ENCODE data around the gene FOXR1.
A peak's percentile ranks its signal among the peaks of the same experiment; 100 is the strongest.
"Not testable (repeated sequence)": the region's sequence is repeated elsewhere in the genome, so short reads cannot be mapped to it uniquely, and the experiment has no call there.

FOXR1 gene

DNA sequence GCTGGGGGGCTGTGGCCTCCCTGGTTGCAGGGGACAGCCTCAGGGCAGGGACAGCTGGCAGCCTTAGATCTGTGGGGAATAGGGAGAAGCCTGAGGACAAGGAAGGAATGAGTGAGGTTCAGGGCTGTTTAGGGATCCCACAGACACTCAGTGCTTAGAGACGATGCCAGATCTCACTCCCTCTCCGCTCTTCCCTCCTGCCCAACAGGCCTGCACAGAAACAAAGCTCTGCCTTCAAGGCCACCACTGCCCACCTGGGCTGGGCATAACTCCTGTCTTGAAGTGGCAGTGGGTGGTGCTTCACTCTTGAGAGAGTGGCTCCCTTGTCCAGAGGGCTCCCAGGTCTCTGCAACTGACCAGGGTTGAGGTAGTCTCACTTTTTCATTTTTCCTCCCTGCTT lies 13.3 kb downstream of the FOXR1 start:
- Histone ChIP-seq H3K27me3 (ENCODE audit: control insufficient read depth in 3 of 3, insufficient read depth in 3 of 3, low read depth in 1 of 3, low read length in 3 of 3) (peaks cover 0 to 13% (median 0%) of the 10 kb centered on the region in 3 experiments), H4K91ac (ENCODE audit: low read depth, low read length, poor library complexity) (no peak overlapping the region), H2AFZ (ENCODE audit: low read length) (no peak overlapping the region), H2BK15ac (ENCODE audit: low read length) (no peak overlapping the region), H2BK5ac (ENCODE audit: low read length) (no peak overlapping the region), H3K23ac (ENCODE audit: low read depth, low read length, poor library complexity) (no peak overlapping the region), H3K9ac (ENCODE audit: low read depth, low read length, poor library complexity) (no peak overlapping the region), H3K14ac (ENCODE audit: low read length) (no peak overlapping the region), H2BK120ac (ENCODE audit: low read depth, low read length) (no peak overlapping the region), H3K27ac (replicated peaks; ENCODE audit: low read length) (no peak overlapping the region), H2BK12ac (ENCODE audit: low read length) (no peak overlapping the region), H2AK5ac (ENCODE audit: low read depth, low read length) (no peak overlapping the region), H3K79me1 (ENCODE audit: low read depth, low read length) (no peaks in the 10 kb centered on the region), H4K8ac (ENCODE audit: low read depth, low read length) (no peak overlapping the region), H3K4ac (ENCODE audit: low read length) (no peak overlapping the region), H3K9me3 (replicated peaks in 1 of 2; ENCODE audit: control insufficient read depth in 2 of 2, insufficient read depth in 1 of 2, low read depth in 1 of 2, low read length in 2 of 2) (no peaks in the 10 kb centered on the region), H3K36me3 (replicated peaks in 1 of 2; ENCODE audit: control insufficient read depth in 2 of 2, insufficient read depth in 2 of 2, low read length in 2 of 2) (no peaks in the 10 kb centered on the region), H3K4me3 (ENCODE audit: low read length in 2 of 2) (no peak overlapping the region), H3K4me2 (ENCODE audit: insufficient read depth, low read length, poor library complexity, severe bottlenecking) (no peak overlapping the region), H3K4me1 (ENCODE audit: control insufficient read depth in 2 of 2, insufficient read depth in 1 of 2, low read depth in 1 of 2, low read length in 2 of 2) (peaks cover 2% of the 10 kb centered on the region in 2 donors), H3K18ac (ENCODE audit: low read length) (peak overlapping the region; percentile 87)
- no CpG with 5 or more reads among the region's 2 CpGs for WGBS, 2 donors (ENCODE audit: extremely low coverage in 2 of 2, insufficient read length in 2 of 2, insufficient replicate concordance in 1 of 2)
- DNase-seq (ENCODE audit: low spot score), result no peak

DNA sequence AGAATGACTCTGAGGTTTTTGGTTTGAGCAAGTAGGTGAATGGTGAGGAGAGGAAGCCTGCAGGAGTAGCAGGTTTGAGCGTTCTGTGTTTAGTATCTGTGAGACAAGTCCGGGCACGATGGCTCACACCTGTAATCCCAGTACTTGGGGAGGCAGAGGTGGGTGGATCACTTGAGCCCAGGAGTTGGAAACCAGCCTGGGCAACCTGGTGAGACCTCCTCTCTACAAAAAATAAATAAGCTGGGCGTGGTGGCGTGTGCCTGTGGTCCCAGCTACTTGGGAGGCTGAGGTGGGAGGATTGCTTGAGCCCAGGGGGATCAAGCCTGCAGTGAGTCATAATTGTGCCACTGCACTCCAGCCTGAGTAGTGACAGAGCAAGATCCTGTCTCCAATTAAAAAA lies 16.7 kb downstream of the FOXR1 start:
- H3K4me3 ChIP-seq (ENCODE audit: low read length in 2 of 2), result no peak overlapping the region

DNA sequence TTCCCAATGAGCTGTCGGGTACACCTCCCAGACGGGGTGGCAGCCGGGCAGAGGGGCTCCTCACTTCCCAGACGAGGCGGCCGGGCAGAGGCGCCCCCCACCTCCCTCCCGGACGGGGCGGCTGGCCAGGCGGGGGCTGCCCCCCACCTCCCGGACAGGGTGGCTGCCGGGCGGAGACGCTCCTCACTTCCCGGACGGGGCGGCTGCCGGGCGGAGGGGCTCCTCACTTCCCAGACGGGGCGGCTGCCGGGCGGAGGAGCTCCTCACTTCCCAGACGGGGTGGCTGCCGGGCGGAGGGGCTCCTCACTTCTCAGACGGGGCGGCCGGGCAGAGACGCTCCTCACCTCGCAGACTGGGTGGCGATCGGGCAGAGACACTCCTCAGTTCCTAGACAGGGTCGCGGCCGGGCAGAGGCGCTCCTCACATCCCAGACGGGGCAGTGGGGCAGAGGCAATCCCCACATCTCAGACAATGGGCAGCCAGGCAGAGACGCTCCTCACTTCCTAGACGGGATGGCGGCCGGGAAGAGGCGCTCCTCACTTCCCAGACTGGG lies 20.0 kb downstream of the FOXR1 start:
- WGBS, 2 donors (ENCODE audit: extremely low coverage in 2 of 2, insufficient read length in 2 of 2, insufficient replicate concordance in 1 of 2), result no CpG with 5 or more reads among the region's 44 CpGs
- H3K9ac ChIP-seq (ENCODE audit: low read depth, low read length, poor library complexity); H3K4me1 ChIP-seq (ENCODE audit: control insufficient read depth in 2 of 2, insufficient read depth in 1 of 2, low read depth in 1 of 2, low read length in 2 of 2); H2BK5ac ChIP-seq (ENCODE audit: low read length); H4K91ac ChIP-seq (ENCODE audit: low read depth, low read length, poor library complexity); H2BK120ac ChIP-seq (ENCODE audit: low read depth, low read length); H3K14ac ChIP-seq (ENCODE audit: low read length); H2AFZ ChIP-seq (ENCODE audit: low read length); H3K18ac ChIP-seq (ENCODE audit: low read length); H2BK12ac ChIP-seq (ENCODE audit: low read length); H3K79me1 ChIP-seq (ENCODE audit: low read depth, low read length); H4K8ac ChIP-seq (ENCODE audit: low read depth, low read length); H2BK15ac ChIP-seq (ENCODE audit: low read length); H3K36me3 ChIP-seq (replicated peaks in 1 of 2; ENCODE audit: control insufficient read depth in 2 of 2, insufficient read depth in 2 of 2, low read length in 2 of 2); H3K27ac ChIP-seq (replicated peaks; ENCODE audit: low read length); H2AK5ac ChIP-seq (ENCODE audit: low read depth, low read length); DNase-seq (ENCODE audit: low spot score); H3K4me3 ChIP-seq (ENCODE audit: low read length in 2 of 2); H3K9me3 ChIP-seq (replicated peaks in 1 of 2; ENCODE audit: control insufficient read depth in 2 of 2, insufficient read depth in 1 of 2, low read depth in 1 of 2, low read length in 2 of 2); H3K27me3 ChIP-seq (ENCODE audit: control insufficient read depth in 3 of 3, insufficient read depth in 3 of 3, low read depth in 1 of 3, low read length in 3 of 3); H3K23ac ChIP-seq (ENCODE audit: low read depth, low read length, poor library complexity); H3K4ac ChIP-seq (ENCODE audit: low read length); H3K4me2 ChIP-seq (ENCODE audit: insufficient read depth, low read length, poor library complexity, severe bottlenecking): not testable (repeated sequence)

More for the DNA sequence above, 16.7 kb downstream of the FOXR1 start:
- Histone ChIP-seq H3K18ac (ENCODE audit: low read length) (no peak overlapping the region), H3K36me3 (replicated peaks in 1 of 2; ENCODE audit: control insufficient read depth in 2 of 2, insufficient read depth in 2 of 2, low read length in 2 of 2) (no peaks in the 10 kb centered on the region), H4K8ac (ENCODE audit: low read depth, low read length) (no peak overlapping the region), H2BK120ac (ENCODE audit: low read depth, low read length) (no peak overlapping the region), H2AFZ (ENCODE audit: low read length) (no peak overlapping the region), H2BK5ac (ENCODE audit: low read length) (no peak overlapping the region), H3K4me1 (ENCODE audit: control insufficient read depth in 2 of 2, insufficient read depth in 1 of 2, low read depth in 1 of 2, low read length in 2 of 2) (no peaks in the 10 kb centered on the region), H3K27ac (replicated peaks; ENCODE audit: low read length) (no peak overlapping the region), H3K4ac (ENCODE audit: low read length) (no peak overlapping the region), H2BK12ac (ENCODE audit: low read length) (no peak overlapping the region), H2BK15ac (ENCODE audit: low read length) (no peak overlapping the region), H3K4me2 (ENCODE audit: insufficient read depth, low read length, poor library complexity, severe bottlenecking) (no peak overlapping the region), H3K14ac (ENCODE audit: low read length) (no peak overlapping the region), H3K9me3 (replicated peaks in 1 of 2; ENCODE audit: control insufficient read depth in 2 of 2, insufficient read depth in 1 of 2, low read depth in 1 of 2, low read length in 2 of 2) (peaks cover 0 to 2% of the 10 kb centered on the region in 2 donors), H2AK5ac (ENCODE audit: low read depth, low read length) (no peak overlapping the region), H3K23ac (ENCODE audit: low read depth, low read length, poor library complexity) (no peak overlapping the region), H4K91ac (ENCODE audit: low read depth, low read length, poor library complexity) (no peak overlapping the region), H3K27me3 (ENCODE audit: control insufficient read depth in 3 of 3, insufficient read depth in 3 of 3, low read depth in 1 of 3, low read length in 3 of 3) (no peaks in the 10 kb centered on the region), H3K9ac (ENCODE audit: low read depth, low read length, poor library complexity) (no peak overlapping the region), H3K79me1 (ENCODE audit: low read depth, low read length) (no peaks in the 10 kb centered on the region)
- no CpG with 5 or more reads among the region's 5 CpGs for WGBS, 2 donors (ENCODE audit: extremely low coverage in 2 of 2, insufficient read length in 2 of 2, insufficient replicate concordance in 1 of 2)
- DNase-seq (ENCODE audit: low spot score), result no peak

DNA sequence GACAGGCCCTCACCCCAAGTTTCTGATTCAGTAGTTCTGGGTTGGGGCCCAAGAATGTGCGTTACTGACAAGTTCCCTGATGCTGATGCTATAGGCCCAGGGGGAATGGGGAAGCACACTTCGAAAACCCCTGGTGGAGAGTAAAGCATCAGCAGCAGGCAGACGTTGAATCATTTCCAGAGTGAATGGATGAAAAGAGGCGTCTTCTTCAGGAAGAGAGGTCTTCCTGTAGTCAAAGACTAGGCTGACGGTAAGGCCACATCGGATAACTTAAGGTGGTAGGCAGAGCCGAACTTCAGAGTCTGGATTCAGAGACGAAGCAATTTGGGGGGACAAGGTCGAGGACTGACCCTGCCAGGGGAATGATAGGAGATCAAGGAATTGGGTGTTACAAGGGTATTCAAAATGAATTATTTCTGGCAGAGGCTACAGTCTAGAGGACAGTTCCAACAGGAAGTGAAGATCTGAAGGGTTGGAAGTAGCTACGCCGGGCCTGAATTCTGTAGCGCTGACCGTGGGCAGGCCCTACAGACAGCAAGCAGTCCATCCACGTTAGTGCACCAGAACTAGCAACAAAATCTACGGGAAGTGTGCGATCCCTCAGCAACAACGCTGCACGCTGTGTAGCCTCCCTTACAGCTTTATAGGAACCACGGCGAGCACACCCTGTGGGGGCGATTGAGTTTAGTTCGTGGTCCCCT lies 25.5 kb downstream of the FOXR1 start:
- no peak overlapping the region for H2BK12ac ChIP-seq (ENCODE audit: low read length)
- no peak for DNase-seq (ENCODE audit: low spot score)
- peak overlapping the region; percentile 89 for H2AFZ ChIP-seq (ENCODE audit: low read length)
- H2AK5ac ChIP-seq (ENCODE audit: low read depth, low read length), result no peak overlapping the region
- peak overlapping the region; percentile 69 for H3K18ac ChIP-seq (ENCODE audit: low read length)
- no peak overlapping the region for H3K23ac ChIP-seq (ENCODE audit: low read depth, low read length, poor library complexity)
- no peak overlapping the region for H4K91ac ChIP-seq (ENCODE audit: low read depth, low read length, poor library complexity)
- H3K27ac ChIP-seq (replicated peaks; ENCODE audit: low read length), result no peak overlapping the region
- peaks cover 2 to 6% of the 10 kb centered on the region in 2 donors for H3K9me3 ChIP-seq (replicated peaks in 1 of 2; ENCODE audit: control insufficient read depth in 2 of 2, insufficient read depth in 1 of 2, low read depth in 1 of 2, low read length in 2 of 2)
- H2BK5ac ChIP-seq (ENCODE audit: low read length), result no peak overlapping the region
- peaks cover 5 to 31% of the 10 kb centered on the region in 2 donors for H3K36me3 ChIP-seq (replicated peaks in 1 of 2; ENCODE audit: control insufficient read depth in 2 of 2, insufficient read depth in 2 of 2, low read length in 2 of 2)
- peak overlapping the region; percentile 87 for H3K4me2 ChIP-seq (ENCODE audit: insufficient read depth, low read length, poor library complexity, severe bottlenecking)
- no peak overlapping the region for H3K14ac ChIP-seq (ENCODE audit: low read length)
- H3K4me3 ChIP-seq (ENCODE audit: low read length in 2 of 2), result peak overlapping the region; percentile 78 to 82
- H3K4me1 ChIP-seq (ENCODE audit: control insufficient read depth in 2 of 2, insufficient read depth in 1 of 2, low read depth in 1 of 2, low read length in 2 of 2), result peaks cover 10 to 11% of the 10 kb centered on the region in 2 donors
- no peak overlapping the region for H2BK15ac ChIP-seq (ENCODE audit: low read length)
- WGBS, 2 donors (ENCODE audit: extremely low coverage in 2 of 2, insufficient read length in 2 of 2, insufficient replicate concordance in 1 of 2), result no CpG with 5 or more reads among the region's 22 CpGs
- peak overlapping the region; percentile 79 for H3K9ac ChIP-seq (ENCODE audit: low read depth, low read length, poor library complexity)
- peaks cover 4% of the 10 kb centered on the region for H3K79me1 ChIP-seq (ENCODE audit: low read depth, low read length)
- no peak overlapping the region for H2BK120ac ChIP-seq (ENCODE audit: low read depth, low read length)
- H4K8ac ChIP-seq (ENCODE audit: low read depth, low read length), result no peak overlapping the region
- no peaks in the 10 kb centered on the region for H3K27me3 ChIP-seq (ENCODE audit: control insufficient read depth in 3 of 3, insufficient read depth in 3 of 3, low read depth in 1 of 3, low read length in 3 of 3)
- H3K4ac ChIP-seq (ENCODE audit: low read length), result no peak overlapping the region
